ENCODE results near the gene AGT. TPM values are rescaled to one million over a fixed set of nuclear protein-coding genes. Genes with fewer than 3 reads are reported as not detected.

Gene AGT
- total RNA-seq, 4 donors from 2014 or later = 0.33 to 6.2 (median 2.9) TPM

DNA sequence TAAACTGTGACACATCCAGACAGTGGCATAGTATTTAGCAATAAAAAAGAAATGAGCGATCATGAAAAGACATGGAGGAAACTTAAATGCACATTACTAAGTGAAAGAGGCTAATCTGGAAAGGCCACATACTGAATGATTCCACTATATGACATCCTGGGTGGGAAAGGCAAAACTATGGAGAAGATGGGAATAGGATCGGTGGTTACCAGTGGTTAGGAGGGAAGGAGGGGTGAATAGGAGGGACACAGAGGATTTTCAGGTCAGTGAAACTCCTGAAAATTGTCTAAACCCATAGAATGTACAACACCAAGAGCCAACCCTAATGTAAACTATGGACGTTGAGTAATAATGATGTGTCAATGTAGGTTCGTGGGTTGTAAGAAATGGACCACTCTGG lies 13.8 kb downstream of the AGT start:
- TF ChIP-seq, protein P1, sequence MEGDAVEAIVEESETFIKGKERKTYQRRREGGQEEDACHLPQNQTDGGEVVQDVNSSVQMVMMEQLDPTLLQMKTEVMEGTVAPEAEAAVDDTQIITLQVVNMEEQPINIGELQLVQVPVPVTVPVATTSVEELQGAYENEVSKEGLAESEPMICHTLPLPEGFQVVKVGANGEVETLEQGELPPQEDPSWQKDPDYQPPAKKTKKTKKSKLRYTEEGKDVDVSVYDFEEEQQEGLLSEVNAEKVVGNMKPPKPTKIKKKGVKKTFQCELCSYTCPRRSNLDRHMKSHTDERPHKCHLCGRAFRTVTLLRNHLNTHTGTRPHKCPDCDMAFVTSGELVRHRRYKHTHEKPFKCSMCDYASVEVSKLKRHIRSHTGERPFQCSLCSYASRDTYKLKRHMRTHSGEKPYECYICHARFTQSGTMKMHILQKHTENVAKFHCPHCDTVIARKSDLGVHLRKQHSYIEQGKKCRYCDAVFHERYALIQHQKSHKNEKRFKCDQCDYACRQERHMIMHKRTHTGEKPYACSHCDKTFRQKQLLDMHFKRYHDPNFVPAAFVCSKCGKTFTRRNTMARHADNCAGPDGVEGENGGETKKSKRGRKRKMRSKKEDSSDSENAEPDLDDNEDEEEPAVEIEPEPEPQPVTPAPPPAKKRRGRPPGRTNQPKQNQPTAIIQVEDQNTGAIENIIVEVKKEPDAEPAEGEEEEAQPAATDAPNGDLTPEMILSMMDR (IDR thresholded peaks at IDR 0.05; ENCODE audit: low read depth) = no peak

DNA sequence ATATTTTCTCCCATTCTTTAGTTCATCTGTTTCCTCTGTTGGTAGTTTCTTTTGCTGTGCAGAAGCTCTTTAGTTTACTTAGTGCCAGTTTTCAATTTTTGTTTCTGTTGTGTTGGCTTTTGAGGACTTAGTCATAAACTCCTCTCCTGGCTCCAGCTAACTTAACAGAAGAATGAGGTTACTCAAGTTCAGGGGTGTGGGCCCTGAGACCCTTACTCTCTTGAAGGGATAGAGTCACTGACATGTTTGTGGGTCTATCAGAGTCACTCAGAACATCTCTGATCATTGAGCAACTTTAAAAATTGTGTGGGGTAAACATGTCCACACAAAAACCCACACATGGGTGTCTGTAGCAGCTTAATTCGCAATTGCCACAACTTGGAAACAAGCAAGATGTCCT lies 14.2 kb downstream of the AGT start:
- TF ChIP-seq, protein P1 (IDR thresholded peaks at IDR 0.05; ENCODE audit: low read depth) = no peak

DNA sequence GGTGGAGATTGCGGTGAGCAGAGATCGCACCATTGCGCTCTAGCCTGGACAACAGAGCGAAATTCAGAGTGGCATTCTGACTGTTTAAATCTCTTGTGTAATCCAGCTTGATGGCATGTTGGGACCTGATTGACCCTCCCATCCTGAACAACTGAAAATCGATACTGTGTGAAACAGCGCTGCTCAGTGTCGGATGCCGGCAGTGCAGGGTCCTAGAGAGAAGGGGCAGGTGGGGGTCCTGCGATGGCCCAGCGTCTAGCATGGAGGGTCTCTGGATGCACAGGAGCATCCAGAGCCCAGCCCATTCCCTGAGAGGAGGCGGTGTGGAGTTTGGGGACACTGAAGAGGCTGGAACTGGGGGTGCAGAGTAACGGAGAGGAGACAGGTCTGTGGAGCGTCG lies 15.8 kb downstream of the AGT start:
- TF ChIP-seq, protein P1 (IDR thresholded peaks at IDR 0.05; ENCODE audit: low read depth) = no peak

DNA sequence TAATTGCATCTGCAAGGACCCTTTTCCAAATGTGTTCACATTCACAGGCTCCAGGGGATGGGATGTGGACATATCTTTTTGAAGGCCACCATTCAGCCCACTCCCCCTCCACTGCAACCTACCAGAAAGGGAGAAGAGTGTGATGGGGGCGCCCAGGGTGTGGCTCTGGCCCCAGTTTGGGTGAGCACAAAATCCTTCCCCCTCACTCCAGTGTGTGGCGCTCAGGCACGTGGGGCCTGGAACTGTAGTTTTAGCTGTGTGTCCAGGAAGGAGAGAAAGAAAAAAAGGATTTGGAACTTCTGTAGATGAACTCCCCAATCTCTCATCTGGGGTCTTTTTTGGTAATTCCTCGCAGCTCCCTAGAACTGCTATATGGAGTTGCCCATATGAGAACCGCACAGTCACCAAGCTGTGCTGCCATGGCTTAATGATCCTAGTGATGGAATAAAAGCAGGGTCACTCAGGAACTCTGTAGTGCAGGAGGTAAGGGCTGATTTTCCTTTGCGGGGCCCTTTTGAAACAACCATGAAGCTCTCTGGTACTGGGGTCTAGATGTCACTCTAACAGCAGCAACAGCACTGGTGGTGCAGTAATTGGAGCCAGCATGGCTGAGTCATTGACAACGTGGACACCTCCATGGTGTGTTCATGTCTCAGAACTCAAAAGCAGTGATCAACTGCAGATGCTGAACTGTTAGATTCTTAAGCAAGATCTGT lies 17.0 kb downstream of the AGT start:
- TF ChIP-seq, protein P1 (IDR thresholded peaks at IDR 0.05; ENCODE audit: low read depth) = no peak

DNA sequence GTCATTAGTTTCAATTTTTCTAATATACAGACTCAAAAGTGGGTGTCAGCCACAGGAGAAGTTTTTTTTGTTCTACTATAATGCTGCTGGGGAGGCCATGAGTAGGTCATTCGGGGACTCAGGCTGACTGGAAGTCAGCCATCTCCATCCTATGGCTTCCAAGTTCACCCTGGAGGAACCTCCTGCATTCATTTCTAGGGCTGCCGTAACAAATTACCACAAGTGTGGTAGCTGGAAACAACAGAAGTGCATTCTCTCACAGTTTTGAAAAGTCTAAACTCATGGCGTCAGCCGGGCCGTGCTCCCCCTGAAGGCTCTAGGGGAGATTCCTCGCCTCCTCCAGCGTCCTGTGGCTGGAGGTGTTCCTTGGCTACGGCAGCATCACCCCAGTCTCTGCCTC lies 17.7 kb downstream of the AGT start:
- TF ChIP-seq, protein P1 (IDR thresholded peaks at IDR 0.05; ENCODE audit: low read depth) = no peak

DNA sequence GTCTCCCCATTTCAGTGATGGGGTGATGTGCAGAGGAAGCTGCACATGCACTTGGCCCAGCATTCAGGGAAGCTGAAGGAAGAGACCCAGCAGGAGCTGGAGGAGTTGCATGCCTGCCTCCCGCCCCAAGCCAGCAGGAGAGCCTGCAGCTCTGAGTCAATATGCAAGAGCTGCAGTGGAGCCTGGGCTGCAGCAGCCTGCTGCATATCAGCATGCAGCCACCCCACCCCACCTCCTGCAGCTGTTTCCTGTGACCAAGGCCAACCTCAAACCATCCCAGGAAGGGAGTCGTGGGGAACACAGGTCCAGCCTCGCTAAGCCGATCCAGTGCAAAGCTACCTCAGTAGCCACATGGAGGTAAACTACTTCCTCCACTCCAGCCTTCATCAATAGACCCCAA lies 18.9 kb downstream of the AGT start:
- TF ChIP-seq, protein P1 (IDR thresholded peaks at IDR 0.05; ENCODE audit: low read depth) = no peak

DNA sequence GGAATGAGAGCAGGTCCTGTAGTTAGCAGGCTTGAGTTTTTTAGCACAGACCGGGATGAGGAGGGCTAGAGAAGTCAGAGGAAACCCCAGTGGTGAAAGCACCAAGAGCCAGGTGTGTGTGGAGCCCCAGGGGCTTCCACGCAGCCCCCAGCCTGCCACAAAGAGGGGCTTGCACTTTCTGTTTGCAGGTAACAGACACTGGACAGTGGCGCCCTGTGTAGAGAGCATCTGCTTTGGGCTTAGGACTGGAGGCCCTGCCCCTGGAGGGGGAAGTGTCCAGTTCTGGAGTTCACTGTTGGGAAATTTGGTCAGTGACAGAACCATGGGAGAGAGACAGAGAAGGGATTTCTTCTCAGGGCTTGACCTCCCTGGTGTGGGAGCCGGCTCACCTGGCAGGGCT lies 19.5 kb downstream of the AGT start:
- TF ChIP-seq, protein P1 (IDR thresholded peaks at IDR 0.05; ENCODE audit: low read depth) = no peak

Measured in subcutaneous adipose tissue (tissue), 4 donors.